NCI-H2171 treated with DMSO at 0.1 percent for 48 hours (cell line): Measurements from ENCODE around the gene UBE2O.

Experiments
- DNase-seq: peaks from one replicate; lab custom pipeline; 2025; lab: John Stamatoyannopoulos, UW

UBE2O gene

DNA sequence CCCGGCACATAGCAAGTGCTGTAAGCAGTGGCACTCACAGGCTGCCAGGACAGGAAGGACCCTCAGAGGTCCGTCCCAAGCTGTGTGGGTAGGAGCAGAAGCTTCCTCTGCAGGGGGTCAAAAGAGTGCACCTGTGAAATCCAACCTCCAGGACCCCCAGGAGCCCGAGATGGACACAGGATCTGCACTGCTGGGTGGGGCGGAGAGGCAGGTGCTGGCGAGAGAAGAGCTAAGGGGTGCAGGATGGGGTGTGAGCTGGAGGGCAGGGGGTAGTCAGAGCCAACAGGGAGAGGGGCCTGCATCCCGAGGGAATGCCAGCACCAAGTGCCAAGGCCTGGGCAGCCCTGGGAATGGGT lies 13.8 kb upstream of the UBE2O start:
- DNase-seq, result no peak

DNA sequence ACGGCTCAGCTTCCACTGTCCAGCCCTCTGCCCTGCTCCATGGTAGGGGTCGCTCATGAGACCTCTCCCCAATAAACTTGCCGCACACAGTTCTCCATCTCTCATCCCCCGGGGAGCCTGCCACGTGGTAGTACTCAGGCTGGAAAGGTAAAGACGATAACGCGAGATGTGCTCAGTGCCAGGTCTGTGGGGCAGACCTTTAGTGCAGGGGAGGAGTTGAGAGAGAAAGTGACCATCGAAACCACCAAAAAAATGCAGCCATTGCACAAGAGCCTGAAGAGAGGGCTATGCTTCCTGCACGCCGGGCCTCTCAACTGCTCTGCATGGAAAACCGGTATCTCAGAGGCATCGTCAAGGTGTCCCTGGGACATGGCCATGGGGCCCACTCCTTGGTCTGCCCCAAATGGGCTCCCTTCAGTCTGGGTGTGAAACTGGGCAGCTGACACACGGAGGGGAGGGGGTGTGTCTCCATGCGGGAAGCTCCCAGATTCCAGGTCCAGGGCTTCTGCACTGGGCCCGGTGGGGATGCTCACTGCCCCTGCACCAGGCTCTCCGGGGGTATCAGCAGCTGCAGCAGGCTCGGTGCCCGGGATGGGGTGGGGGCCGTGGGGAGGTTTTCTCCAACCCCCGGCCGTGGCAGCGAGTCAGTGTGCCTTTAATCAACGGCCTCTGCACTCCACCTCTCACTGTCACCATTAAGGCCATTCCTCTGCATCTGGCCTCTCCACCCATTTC lies 9.8 kb upstream of the UBE2O start:
- no peak for DNase-seq

DNA sequence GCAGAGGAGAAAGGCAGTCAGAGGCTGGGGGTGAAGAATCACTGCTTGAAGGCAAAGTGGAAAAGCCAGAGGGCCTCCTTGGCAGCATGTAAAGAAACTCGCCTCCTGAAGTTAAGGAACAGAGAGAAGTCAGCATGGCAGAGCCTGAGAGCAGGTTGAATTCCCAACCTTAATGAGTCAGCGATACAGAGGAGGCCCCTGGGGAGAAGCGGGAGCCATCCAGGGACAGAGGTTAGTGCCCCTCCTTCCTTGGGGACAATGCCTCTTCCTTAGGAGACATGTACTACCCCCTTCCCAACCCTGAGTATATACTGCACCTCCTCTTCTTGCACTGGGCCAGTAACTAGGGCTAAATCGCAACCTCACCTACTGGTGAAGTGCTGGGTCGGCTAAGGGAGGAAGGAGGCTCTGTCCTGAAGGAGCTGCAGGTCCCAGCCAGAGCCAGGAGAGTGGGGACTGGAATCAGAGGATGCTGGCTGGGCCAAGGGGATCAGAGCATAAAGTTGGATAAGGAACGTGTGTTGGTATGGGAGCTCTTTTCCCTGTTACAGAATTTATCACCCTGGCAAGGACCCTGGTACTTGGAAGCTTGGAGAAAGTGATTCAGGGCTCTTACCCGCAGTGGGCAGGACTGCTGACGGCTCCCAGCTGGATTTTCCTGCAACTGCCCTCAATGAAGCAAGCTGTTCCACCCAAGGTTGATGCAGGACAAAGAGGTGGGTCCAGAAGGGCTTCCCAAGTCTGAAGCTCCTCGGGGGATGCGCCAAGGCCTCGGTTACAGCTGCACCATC lies 9.0 kb upstream of the UBE2O start:
- DNase-seq, result no peak

DNA sequence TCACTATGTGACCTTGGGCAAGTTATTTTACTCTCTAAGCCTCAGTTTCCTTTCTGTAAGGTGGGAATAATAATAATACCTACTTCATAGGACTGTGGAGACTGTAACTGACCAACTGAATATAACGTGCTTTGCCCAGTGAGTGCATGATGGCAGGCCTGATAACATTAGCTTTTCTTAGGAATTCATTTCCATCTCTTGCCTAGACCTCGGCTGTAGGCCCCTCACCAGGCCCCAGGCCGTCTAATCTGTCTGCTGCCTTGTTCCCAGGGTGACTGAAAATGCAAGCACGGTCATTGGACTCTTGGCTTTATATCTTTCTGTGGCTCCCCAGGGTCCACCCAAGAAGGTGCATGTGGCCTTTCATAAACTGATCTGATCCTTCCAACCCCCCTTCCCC lies 6.7 kb upstream of the UBE2O start:
- no peak for DNase-seq

DNA sequence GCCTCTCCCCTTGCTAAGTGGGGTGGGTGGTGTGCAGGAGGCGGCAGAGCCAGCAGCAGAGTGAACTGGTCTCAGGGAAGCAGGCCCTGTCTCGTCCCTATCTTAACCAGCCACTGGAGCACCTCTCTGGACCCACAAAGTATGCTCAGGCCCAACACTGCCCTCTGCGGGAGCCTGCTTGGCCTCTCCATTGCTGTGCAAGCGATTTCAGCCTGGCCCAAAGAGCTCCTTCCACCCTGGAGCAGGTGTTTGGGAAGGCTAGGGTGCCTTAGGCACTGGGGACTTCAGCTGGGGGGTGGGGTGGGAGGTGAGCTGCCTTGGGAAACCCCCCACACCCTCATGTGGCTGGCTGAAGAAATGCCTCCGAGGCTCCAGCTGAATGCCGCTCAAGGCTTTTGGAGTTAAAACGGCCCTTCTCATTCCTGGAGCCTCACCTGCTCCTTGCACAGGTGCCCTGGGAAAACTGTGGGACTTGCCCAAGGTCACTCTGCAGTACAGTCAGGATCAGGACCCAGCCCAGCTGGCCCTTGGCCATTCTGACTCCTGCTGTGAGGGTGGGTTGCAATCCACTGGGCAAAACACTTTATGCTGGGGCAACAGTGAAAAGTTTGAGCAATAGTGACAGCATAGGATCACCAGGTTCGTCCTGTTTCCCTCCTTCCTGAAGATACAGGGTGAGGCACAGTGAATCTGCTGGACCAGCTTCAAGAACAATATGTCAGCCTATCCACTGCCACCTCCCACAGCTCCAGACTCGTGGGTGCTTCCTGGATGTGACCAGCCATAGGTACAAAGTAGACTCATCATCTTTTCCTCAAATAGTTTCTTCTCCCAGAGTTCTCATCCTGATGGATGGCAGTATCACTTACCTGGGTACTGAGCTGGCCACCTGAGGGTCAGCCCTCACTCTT lies 5.9 kb upstream of the UBE2O start:
- no peak for DNase-seq

DNA sequence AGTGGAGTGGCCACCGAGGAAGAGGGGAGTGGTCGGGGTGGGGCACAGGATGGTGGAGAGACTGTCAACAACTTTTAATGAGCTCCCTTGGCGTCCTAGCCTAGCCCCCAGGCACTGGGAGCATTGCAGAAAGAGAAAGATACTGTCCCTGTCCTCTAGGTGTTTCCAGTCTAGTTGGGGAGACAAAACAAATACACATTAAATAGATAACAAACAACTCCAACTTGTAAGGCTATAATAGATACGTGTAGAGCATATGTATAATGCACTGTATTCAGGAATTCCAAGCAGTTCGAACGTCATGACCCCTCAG lies 435 bp upstream of the UBE2O start:
- DNase-seq, result no peak

DNA sequence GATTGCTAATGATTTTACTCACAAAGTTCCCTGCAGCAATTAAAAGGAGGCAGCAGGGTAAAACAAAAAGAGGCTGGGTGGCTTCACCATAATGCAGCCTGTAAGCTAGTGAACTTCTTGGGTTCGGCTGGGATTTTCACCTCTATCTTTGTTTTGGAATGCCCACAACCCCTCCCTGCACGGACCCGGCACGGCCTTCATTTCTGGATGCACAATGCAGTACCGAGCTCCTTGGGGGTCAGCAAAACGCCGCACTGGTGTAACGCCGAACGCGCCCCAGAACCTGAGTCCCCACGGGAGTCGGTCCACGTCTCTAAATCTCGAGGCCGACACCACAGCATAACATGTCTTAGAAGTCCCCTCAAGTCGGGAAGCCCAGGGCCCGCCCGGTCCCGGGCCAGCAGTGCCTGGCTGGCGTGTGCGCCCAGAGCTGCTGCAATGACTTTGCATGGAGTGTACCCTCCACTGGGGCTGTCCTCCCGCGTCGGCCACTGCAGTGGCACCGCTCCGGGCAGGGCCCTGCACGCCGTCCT lies 759 bp downstream of the UBE2O start:
- no peak for DNase-seq

DNA sequence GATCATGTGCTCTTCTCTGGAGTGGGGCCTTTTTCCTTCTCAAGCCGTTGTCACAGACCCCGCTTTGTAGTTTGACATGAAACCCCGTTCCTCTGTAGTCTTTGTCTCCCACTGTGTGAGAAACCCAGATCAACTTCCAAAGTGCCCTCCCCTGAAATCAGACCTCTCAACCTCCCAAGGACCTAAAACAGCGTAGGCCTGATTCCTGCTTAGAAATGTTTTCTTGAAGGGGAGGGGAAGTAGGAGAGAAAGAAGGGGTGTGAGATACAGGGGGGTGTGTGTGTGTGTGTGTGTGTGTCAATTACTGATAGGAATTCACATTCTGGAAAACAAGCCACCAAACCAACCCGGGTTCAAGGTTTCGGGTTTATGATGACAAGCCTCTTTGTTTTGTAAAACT lies 1.4 kb downstream of the UBE2O start:
- no peak for DNase-seq

DNA sequence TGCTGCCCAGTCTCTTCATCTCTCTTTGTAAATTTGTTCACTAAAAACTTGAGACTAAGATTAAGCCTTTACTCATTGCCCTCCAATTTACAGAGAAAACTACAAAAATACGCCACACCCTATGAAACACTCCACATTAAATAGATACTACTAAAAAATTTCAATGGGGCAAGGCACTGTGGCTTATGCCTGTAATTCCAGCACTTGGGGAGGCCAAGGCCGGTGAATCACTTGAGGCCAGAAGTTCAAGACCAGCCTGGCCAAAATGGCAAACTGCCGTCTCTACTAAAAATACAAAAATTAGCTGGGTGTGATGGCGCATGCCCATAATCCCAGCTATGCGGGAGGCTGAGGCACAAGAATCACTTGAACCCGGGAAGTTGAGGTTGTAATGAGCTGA lies 3.8 kb downstream of the UBE2O start:
- DNase-seq, result no peak

DNA sequence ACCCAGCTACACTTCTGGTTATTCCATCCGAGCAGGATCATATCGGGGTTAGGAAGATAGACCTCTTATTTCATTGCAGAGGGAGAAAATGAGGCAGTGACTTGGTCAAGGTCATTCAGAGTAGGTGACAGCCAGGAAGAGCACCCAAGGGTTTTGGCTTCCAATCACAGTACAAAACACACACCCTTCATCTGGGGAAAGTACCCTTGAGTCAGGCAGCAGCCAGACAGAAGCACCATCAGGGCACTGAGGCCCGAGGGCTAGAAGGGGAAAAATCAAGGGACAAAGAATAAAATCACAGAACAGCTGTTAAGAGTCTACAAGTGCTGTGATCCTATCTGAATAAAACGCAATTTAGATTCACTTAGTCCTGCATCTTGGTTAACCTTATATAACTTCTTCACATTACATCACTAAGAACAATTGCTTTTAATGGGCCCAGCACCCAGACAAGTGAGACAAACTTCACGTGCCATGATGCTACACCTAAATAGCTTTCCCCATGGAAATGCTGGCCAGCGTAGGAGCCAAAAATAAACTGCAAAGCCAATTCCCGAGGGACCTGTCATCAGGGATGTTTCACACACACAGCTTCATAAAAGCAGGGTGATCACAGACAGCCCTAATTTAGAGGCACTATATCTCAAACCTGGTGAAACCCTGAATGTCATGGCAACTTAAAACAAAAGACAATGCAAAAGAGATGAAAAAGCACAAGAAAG lies 4.9 kb downstream of the UBE2O start:
- DNase-seq, result peak; percentile 62

DNA sequence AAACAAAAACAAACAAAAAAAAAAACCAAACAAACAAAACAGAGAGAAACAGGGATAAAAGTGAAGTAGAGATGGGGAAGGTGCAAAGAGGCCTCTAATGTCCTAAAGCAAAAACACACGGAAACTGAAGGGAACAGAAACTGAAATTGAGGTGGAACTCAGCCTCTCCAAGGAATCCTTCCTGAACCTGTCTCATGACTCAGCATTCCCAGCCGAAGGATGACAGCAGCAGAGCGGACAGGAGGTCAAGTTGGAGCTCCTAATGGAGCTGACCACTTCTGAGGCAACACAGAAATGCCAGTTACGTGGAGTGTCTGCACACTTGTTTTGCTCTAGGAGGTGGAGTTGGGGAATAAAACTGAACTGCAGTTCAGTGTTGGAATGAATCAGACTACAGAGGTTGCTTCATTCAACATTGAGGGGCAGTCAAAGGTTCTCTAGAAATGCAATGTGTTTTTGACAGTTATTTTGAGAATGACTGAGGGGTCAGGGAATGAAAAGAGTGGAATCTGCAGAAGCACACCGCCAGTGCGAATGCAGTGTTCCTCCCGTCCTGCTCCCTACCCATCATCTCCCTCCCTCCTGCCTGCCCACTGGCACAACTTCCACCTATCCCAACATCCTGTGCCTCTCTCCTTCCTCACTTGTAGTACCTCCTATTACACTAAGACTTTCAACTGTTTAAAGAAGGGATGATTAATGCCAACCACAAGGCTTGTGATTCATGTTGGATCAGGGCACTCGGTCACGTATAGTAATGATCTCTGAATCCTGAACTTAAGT lies 6.3 kb downstream of the UBE2O start:
- no peak for DNase-seq

DNA sequence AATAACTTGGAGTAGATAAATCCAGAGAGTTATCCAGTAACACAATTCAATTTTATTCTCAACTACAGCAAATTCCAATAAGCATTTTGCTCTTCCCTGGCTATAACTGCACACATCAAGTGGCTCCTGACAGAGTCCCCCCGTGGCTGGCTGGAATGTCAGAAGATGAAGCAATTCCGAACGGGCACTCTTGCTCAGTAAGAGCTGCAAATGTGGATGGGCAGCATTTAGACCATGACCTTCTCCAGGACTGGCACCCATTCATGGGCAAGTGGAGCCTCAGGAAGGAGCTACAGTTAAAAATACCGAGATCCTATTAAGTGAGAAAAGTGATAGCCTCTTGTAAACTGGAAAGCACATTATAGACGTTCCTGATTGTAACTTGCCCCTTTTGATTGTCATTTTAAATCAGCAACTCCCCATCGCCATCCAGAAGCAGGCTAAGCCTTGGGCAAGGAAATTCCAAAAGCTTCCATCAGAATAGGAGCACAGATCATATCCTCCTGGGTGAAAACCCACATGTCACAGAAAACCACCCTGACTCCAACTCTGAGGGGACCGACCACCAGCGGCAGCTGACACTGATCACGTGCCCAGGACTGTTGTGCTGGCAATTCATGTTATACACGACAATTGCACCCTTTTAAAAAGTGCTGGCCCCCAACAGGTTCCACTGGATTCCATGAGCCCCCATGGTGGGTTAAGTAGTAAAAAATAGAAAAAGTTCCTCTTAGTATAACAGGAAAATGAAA lies 7.1 kb downstream of the UBE2O start:
- no peak for DNase-seq

DNA sequence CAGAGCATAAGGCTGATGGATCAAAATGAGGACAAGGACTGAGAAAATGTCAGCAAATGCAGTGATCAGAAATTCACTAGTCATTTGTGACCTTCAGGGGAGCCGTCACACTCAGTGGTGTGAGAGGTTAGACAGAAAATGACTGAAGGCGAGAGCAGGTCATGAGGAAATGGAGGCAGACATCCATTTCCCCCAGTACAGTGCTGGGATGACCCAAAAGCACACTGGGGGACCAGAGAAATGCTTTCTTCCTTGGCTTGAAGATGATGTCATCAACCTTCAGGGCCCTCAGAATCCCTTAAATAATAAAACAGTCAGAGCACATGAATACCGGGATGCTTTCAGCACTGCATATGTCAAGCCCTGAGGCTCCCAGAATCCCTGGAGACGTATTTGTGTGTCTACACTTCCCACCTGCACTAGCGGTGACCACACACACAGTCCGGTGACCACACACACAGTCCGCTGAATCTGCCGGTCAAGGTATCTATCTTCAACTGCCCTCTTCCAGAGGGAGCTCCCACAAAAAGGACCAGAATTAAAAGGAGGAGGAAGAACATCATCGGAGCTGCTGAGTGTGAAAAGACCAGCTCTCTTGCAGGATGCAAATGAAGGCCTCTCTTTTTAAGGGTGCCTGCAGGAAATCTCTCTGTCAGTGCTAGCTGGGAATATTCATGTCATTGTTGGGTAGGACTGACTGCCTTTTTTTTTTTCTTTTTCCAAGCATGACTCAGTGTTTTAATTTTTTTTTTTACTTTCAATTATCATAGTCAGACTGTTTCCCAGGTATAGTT lies 8.2 kb downstream of the UBE2O start:
- DNase-seq, result no peak

DNA sequence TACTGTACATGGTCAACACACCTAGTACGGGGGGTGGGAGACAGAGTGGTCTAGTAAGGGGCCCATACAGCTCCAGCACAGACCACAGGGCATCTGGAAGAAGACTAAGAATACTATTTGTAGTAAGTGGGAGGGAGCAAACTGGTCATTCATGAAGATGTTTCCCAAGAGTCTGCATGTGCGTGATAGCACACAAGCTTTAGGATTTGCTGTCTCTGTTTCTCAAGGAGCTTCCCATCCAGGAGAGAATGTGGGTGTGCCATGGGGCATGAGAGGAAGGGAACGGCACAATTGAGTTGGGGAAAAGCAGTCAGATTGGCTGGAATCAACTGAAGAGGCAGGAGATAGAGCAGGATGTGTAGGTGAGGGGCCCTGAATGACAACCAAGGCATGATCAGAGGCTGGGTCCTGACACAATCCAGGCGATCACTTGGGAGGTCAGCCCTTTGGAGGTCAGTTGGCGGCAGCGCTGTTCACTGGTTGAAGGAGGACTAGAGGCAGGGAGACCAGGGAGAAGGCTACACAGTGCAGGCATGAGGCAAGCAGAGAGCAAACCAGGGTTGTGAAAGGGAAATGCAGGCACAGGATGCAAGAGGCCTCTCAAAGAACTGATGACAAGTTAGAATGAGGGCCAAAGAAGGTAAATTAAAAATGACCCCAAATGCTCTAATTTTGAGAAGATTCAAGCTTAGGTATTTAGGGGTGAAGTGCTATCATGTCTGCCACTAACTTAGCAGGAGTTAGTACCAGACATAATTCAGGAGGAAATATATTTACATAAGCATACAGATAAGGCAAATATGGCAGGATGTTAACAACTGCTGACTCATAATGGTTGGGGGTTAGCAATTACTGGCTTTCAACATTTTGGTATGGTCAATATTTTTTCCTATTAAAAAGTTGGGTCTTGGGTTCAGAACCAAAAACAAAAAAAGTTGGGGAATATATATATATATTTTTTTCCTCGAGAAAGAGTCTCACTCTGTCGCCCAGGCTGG lies 10.3 kb downstream of the UBE2O start:
- DNase-seq, result no peak

DNA sequence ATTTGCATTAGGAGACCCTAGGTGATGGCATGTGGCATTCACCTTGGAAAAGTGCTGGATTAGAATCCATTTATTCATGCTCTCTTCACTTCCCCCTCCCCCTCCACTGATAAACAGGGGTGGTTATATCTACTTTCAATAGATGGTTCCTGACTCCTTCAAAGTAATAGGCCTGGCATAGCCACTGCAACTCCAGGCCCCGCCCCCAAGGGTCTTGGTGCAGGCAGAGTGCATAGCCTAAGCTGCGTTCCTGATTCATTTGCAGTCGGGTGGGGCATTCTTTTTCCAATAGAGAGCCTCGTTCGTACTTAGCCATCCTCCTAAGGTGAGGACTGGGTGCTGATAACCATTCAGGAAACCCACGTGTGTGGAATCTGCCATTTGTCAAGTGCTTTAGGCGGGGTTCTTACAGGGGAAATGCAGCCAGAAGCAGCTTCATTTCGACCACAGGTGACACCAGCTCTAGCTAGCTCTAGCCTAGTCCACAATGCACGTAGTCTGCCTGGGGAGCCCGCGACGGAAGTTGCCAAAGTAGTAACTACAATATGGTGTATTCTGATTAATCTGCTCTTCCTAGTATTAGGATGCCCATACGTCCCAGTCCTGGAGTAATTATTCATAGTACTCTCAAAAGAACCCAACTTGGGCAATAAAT lies 11.1 kb downstream of the UBE2O start:
- DNase-seq, result no peak

DNA sequence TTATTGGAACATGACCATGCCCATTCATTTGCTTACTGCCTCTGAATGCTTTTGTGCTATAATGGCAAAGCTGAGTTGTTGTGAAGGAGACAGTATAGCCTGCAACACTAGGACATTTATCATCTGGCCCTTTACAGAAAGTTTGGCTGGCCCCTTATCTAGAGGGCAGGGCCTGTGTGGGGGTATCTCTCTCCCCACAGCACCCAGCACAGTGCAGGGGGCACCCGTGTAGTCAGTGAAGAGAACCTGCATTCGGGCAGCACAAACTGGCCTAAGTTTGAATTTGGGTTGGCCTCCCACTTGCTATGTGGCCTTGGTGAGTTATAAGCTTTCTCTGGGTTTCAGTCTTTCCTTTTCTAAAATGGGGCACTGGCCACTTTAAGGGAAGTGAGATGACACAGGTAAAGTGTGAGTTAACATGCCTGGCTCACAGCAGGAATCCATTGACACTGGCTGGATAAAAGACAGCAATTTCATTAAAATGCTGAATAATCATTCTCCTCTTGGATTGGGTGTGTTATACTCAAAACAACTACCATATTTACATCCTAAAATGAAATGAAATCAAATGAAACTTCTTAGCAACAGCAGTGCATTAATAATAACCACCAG lies 12.1 kb downstream of the UBE2O start:
- no peak for DNase-seq

DNA sequence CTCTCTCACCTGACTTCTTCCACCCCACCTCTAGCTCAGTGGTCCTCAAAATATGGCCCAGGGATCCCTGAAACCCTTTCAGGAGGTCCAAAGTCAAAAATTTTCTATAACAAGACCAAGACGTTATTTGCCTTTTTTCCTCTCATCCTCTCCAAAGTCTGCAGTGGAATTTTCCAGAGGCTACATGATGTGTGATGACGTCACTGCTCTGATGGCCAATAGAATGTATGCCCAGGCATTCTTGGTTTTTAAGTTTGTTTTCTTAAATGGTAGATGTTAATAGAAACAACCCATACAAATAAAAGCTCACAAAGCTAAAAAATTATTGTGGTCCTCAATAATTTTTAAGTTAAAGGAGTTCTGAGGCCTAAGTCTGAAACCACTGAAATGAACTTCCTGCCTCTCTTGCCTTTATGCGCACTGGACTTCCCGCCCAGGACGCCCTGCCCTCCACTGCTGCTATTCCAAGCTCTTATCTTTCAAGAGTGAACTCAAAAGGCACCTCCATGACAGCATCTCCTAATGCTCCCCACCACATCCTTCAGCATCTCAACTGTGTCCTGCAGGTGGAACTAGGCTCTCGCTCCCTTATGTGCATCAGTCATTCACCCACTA lies 13.5 kb downstream of the UBE2O start:
- no peak for DNase-seq
